8988T (cell line): ENCODE data around the gene COASY.
"Not testable (repeated sequence)": the region's sequence is repeated elsewhere in the genome, so short reads cannot be mapped to it uniquely, and the experiment has no call there.

ENCODE experiments used
- DNase-seq: peaks from one replicate; pipeline ENCODE4 v3.0.0; 2011

Gene COASY

DNA sequence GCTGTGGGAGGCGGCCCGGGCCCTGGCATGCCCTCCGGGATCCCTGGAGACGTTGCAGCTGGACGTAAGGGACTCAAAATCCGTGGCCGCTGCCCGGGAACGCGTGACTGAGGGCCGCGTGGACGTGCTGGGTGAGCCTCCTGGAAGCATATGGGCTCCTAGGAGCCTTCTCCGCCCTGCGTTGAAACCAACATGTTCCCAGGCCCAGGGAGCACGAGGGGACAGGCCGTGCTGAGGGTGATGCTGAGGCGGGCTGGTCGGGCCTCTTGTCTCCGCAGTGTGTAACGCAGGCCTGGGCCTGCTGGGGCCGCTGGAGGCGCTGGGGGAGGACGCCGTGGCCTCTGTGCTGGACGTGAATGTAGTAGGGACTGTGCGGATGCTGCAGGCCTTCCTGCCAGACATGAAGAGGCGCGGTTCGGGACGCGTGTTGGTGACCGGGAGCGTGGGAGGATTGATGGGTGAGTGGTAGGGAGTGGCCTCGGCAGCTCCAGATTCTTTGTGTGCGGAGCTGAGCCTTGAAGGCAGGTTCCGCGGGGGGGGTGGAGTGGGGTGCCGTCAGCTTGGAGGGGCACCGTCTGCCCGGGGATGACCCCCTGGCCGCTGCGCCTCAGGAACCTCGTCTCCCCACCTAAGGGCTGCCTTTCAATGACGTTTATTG lies 8.7 kb upstream of the COASY start:
- DNase-seq: no peak

DNA sequence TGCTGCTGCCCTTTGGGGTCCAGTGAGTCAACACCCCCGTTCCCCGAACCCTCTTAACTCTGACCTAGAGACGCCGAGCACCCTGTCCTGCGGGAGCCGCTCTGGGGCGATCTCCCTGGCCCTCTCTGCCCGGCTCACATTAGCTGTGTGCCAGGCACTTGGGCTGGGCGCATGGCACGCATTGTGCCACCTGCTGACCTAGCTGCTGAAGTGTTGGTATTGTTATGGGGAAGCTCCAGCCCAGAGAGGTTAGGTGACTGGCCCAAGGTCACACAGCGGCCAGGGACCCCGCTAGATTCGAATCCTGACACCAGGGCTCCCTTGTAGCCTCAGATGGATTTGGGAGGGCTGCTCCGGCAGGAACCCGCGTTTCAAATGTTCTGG lies 8.1 kb upstream of the COASY start:
- DNase-seq: no peak

DNA sequence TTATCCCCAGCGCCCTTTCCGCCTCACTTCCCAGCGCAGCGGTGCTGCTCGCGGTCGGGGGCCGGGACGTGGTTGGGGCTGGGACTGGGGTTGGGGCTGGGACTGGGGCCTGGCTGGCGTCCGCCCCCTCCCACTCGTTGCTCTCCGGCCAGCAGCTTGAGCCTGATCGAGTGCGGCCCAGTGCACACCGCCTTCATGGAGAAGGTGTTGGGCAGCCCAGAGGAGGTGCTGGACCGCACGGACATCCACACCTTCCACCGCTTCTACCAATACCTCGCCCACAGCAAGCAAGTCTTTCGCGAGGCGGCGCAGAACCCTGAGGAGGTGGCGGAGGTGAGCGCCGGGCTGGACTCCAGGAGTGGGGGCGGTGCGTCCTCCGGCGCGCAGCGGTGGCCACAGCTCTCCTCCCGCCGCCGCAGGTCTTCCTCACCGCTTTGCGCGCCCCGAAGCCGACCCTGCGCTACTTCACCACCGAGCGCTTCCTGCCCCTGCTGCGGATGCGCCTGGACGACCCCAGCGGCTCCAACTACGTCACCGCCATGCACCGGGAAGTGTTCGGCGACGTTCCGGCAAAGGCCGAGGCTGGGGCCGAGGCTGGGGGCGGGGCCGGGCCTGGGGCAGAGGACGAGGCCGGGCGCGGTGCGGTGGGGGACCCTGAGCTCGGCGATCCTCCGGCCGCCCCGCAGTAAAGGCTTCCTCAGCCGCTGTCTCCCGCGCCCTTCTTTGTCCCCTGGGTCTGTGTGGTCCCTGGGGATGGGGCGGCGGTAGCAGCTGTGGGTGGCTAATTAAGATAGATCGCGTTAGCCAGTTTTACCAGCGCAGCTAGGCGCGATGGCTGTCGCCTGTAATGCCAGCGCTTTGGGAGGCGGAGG lies 7.5 kb upstream of the COASY start:
- DNase-seq: peak; percentile 76

DNA sequence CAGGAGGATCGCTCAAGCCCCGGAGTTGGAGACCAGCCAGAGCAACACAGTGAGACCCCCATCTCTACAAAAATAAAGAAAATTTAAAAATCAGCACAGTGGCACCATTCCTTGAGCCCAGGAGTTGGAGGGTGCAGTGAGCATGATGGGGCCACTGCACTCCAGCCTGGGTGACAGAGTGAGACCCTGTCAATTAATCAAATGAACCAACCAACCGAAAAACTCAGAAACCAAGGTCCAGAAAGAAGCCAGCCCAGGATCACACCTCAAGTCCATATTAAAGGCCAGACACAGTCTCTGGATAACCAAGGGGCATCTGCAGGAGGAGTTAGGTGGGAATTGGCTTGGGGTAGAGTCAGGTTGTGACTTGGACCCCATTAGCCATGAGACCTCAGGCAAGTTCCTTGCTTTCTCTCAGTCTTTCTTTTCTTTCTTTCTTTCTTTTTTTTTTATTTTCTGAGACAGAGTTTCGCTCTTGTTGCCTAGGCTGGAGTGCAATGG lies 6.8 kb upstream of the COASY start:
- DNase-seq: no peak

DNA sequence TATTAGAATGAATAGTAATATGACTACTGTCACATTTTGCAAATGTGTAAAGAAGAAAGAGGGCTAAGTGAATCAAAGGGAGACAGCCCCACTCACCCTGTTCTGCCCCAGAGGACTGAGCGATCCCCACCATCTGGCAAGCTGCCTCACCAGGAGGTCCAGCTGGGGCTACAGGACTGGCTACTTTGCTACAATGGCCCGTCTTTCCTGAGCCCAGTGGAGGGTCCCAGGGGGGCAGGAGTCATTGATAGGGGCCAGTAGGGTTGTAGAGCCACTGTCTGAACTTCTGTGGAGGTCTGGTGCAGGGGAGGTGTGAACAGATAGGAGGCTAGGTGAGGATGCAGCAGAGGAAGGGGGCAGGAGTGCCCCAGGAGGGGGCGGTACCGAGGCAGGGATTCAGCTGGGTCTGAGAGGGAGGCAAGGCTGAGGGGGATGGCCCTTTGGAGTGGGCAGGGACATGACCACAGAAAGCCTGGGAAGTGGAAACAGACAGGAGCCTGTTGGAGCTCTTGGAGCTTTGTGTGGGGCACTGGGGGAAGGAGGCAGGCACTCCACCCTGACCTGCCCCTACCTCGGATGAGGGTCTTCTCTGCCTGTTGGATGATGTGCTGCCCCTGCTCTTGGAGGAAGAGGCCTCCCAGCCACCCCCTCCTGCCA lies 5.9 kb upstream of the COASY start:
- not testable (repeated sequence) for DNase-seq

DNA sequence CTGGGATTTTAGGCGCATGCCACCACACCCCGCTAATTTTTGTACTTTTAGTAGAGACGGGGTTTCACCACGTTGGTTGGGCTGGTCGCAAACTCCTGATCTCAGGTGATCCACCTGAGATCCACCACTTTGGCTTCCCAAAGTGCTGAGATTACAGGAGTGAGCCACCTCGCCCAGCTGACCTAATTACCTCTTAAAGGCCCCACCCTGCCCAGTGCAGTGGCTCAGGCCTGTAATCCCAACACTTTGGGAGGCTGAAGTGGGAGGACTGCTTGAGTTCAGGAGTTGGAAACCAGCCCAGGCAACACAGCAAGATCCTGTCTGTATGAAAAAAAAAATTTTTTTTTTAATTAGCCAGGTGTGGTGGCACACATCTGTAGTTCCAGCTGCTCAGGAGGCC lies 2.9 kb upstream of the COASY start:
- DNase-seq: no peak

DNA sequence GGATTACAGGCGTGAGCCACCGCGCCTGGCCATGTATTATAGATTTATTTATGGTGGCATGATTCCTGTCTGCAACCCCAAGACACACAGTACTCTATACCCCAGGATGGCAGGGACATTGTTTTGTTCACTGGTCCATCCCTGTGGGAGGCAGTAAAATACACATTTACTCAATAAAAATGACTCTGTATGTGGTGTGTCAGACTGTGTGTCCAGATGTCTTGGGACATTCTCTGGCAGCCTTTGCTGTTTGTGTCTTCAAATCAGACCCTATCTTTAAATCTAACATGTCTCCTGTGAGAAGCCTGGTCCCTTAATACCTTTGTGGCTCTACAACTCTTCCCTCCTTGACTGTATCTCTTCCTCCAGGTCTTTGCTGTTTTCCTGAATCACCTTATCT lies 1.7 kb upstream of the COASY start:
- DNase-seq: no peak

DNA sequence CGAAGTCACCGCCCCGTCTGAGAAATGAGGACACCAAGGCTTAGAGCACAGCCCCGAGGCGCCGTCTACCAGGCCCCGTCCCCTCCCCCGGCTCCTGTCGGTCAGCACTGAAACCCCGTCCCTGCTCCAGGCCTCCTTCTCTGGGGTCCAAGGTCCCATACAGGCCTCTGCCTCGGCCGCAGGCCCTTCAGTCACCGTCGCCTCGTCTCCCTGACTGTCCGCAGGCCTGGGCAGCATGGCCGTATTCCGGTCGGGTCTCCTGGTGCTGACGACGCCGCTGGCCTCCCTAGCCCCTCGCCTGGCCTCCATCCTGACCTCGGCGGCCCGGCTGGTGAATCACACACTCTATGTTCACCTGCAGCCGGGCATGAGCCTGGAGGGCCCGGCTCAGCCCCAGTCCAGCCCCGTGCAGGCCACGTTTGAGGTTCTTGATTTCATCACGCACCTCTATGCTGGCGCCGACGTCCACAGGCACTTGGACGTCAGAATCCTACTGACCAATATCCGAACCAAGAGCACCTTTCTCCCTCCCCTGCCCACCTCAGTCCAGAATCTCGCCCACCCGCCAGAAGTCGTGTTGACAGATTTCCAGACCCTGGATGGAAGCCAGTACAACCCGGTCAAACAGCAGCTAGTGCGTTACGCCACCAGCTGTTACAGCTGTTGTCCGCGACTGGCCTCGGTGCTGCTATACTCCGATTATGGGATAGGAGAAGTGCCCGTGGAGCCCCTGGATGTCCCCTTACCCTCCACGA lies 617 bp downstream of the COASY start:
- DNase-seq: no peak

DNA sequence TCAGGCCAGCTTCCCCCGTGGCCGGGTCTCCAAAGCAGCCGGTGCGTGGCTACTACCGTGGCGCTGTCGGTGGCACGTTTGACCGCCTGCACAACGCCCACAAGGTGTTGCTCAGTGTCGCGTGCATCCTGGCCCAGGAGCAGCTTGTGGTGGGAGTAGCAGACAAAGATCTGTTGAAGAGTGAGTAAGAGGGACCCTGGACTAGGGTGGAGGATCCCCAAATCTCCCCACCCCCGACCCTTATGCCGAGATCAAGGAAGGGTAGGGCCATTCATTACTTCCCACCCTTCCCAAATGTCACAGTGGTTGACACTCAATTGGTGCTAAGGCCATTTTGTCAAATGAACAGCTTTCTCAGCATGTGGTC lies 1.2 kb downstream of the COASY start:
- no peak for DNase-seq

DNA sequence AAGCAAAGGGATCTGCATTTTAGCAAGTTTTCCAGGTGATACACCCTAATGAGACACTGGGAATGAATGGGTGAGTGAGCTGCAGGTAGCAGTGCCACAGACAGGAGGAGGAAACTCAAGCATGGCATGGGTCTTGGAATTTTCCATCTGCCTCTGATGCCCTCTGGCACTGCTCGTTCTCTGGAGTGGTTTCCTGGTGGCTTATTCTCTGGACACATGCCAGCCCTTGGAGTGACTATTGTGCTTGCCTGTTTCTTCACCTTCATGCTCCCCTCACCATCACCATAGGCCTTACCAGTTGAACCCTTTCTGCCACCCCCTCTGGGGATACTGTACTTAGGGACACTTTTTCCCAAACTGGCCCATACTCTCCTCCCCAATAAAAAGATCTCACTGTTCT lies 1.6 kb downstream of the COASY start:
- DNase-seq: no peak

DNA sequence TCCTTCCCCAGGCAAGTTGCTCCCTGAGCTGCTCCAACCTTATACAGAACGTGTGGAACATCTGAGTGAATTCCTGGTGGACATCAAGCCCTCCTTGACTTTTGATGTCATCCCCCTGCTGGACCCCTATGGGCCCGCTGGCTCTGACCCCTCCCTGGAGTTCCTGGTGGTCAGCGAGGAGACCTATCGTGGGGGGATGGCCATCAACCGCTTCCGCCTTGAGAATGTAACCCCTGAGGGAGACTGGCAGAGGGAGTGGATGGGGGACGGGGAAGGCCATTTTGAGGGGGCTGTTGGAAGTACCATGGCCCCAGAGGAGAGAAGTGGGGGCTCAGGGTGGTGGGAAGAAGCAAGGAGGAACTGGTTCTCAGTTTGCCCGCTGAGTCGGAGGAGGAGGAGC lies 2.0 kb downstream of the COASY start:
- no peak for DNase-seq

DNA sequence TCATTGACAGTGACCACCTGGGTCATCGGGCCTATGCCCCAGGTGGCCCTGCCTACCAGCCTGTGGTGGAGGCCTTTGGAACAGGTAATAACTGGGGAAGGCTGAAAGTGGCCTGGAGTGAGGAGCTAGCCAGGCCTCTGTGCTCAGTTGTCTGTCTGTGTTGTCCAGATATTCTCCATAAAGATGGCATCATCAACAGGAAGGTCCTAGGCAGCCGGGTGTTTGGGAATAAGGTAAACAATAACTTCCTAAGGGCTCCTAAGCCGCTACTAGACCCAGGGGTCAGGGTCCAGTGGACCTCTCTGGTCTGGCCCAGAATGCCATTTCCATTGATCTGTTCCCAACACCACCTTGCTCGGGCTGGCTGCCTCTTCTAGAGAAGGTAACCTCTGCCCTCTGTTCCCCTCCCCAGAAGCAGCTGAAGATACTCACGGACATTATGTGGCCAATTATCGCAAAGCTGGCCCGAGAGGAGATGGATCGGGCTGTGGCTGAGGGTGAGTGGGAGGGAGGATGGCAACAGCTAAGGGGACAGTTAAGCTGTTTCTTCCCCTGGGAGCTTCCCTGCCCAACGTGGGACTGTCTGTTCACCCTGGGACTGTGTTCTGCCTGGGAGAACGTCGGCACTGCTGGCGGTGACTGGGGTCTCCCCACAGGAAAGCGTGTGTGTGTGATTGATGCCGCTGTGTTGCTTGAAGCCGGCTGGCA lies 3.0 kb downstream of the COASY start:
- DNase-seq: no peak

DNA sequence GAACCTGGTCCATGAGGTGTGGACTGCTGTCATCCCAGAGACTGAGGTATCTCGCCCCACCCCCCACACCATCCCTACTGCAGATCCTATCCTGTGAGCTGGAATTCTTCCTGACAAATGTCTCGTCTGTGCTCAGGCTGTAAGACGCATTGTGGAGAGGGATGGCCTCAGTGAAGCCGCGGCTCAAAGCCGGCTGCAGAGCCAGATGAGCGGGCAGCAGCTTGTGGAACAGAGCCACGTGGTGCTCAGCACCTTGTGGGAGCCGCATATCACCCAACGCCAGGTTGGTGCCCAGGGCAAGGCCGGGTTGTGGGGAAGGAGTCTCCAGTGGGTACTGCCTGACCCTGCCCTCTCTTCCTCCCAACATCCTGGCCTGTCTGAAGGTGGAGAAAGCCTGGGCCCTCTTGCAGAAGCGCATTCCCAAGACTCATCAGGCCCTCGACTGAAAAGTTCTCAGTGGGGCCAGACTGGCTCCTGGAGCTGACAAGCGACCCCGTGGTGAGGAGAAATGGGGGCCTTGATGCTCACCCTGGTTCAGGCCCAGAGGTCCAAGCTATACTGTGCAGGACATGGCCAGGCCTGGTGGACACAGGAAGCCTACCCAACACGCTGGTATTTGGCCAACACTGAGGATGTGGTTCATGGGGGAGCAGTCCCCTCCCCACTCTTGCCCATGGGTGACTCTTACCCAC lies 3.7 kb downstream of the COASY start:
- DNase-seq: no peak

DNA sequence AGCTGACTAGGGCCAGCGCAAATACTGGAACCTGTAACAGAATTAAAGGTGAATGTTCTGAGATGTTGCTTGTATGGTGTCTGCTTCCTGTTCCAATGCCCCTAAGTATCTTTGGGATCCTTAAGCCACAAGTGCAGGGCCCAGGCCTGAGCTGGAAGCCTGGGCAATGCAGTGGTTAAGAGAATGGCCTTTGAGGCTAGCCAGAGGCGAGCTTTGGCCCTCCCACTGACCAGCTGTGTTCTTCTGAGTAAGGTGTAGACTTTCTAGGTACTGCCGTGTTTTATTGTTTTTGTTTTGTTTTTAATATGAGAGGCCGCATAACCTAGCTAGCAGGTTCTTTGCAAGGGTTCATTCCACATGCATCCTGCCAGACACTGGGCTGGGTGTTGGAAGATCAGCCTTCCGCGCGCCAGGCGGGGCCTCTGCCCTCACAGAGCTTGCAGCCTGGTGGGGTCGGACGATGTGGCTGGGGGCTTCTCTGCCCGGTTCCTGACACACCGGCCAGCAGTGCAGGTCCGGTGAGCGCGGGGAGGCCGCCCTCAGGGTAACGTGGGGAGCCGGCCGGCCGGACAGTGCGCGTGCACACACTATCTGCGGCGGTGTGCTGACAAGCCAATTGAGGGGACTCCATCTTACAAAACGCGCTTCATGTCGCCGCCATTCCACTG lies 4.4 kb downstream of the COASY start:
- DNase-seq: no peak

DNA sequence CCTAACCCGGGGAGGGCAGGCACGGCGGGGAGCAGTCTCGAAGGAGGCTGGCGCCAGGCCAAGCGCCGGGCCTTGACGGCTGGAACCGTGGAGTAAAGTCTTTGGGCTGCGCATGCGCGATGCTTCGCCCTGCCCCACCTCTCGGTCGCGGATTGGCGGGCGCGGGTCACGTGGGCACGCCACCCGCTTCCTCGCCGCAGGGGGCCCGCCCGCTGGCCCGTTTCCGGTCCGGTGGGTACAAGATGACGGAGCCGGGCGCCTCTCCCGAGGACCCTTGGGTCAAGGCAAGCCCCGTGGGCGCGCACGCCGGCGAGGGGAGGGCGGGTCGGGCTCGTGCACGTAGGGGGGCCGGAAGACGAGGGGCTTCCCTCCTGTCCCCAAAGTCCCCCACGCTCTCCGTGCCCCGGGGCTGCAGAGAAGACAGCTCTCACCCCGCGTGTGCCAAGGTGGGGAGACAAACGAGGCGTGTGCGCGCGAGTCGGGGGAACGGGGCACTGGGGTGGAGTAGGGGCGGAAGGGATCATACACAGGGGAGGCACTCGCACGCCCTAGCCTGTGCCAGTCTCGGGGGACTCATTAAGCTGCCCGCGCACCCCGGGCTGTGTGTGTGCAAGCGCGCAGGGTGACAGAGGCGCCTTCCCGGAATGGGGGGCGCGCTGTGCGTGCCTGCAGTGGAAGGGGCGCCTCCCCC lies 5.1 kb downstream of the COASY start, which contains the start of gene MLX:
TSS of gene MLX (plus strand) at position 218 of the 691 bp plus-strand sequence. CDS start at position 243, 25 bp downstream.
- DNase-seq: peak; percentile 94

DNA sequence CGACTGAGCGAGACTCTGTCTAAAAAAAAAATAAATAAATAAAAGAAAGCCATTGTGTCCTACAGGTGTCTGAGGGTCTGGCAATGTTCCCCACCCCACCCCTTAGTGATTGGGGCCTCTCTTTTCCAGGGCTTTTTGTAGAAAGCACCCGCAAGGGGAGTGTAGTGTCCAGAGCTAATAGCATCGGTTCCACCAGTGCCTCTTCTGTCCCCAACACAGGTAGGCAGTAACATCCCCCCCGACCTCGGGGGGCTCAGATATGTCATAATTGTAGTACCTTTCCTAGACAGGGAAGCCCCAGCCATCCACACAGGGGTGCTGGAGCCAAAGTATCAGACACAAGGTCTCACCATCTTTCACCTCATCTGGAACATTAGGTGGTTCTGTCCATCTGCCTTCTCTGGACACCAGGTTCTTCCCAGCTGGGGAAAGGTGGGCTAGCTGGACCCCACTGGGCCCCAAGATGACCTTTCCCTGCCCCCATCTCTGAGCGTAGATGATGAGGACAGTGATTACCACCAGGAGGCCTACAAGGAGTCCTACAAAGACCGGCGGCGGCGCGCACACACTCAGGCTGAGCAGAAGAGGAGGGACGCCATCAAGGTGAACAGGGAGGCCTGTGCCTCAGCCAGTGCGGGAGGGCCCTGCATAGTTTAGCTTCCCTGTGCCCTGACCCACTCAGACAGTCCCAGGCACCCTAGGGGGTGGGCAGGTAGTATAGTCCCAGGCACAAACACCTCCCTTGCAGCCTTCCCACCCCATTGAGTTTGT lies 6.6 kb downstream of the COASY start:
- DNase-seq: no peak

DNA sequence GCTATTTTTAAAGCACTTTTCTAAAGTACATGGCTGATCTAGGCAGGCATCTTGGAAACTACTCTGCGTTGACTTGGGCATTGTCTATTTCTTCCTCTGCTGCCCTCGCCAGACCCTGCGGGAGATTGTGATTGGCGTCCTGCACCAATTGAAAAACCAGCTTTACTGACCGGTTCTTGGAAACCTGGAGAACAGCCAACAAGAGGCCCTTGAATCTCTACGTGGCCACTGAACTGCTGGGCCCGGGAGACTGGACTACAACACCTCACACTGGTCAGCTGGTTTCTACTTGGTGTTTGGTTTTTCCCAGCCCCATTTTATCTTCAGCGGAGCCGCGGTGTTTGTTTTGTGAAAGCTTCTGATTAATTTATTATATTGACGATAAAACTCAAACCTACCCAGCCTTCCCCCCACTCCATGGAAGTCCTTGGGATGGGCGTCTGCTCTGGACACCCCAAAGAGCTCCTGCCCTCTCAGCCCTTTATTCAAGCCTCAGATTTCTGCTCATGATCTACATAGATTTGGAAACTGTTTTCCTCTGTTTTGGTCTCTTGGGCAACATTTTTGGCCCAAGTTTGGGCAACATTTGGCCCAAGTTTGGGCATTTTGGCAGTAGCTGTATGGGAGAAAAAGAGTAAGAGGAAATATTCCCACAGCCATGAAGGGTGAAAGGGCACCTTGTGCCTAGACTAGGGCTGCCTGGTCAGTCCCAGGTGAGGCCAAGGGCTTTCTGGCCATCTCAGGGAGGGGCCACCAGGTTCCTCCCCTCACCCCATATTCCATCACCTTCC lies 9.7 kb downstream of the COASY start:
- no peak for DNase-seq

DNA sequence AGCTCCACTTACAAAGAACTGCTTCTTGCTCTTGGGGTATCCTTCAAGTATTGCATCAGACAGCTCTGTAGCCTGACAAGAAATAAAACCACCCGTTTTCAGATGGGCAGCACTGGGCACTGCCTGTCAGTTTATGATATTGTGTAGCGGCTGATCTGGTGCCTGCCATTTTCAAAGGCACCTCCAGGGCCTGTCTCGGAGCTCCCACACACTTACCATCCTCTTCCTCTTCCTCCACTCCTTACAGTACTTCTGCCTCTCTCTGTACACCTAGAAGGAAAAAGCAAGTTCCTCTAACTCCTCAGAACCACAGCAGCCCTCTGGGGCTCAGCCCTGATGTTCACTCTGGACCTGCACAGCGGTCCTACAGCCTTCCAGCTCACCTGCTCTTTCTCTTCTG lies 11.1 kb downstream of the COASY start:
- no peak for DNase-seq

DNA sequence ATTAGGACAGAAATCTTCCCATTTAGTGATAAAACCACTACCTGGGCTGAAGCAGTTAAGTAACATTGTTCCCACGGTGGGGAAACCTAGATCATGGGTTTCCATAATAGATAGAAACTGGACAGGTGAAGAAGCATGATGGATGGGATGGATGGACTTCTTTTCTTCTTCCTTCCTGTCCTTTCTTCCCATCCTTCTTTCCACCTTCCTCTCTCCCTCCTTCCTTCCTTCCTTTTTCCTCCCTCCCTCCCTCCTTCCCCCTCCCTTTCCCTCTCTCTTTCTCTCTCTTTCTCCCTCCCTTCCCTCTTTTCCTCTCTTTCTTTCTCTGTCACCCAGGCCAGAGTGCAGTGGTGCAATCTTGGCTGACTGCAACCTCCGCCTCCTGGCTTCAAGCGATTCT lies 12.5 kb downstream of the COASY start:
- DNase-seq: no peak
